Lower leg skin (tissue), 4 donors: ENCODE results near the gene SSPN. TPM values are rescaled to one million over a fixed set of nuclear protein-coding genes. Genes with fewer than 3 reads are reported as not detected.

Experiments used
- DNase-seq, 2 donors: peaks; one replicate each; pipeline ENCODE4 v3.0.0-alpha.2; 2019; ENCODE audit warnings: low spot score in 2 of 2
- H3K4me3 ChIP-seq: fragments of 200-600 bp; sonication (generic); 2 replicates; pipeline ENCODE4 v1.5.1; 2017; ENCODE audit warnings: mild to moderate bottlenecking, low read depth; ENCODE audit not compliant: poor library complexity, severe bottlenecking
- CTCF ChIP-seq, 3 donors: fragments of 450-650 bp; IDR thresholded peaks; one replicate each; pipeline ENCODE4 v1.5.1; 2016; ENCODE audit warnings: antibody characterized with exemption in 3 of 3, mild to moderate bottlenecking in 3 of 3, moderate library complexity in 2 of 3
- POLR2A ChIP-seq, 2 donors: fragments of 450-650 bp; IDR thresholded peaks; one replicate each; pipeline ENCODE4 v1.6.1; 2016 to 2017; ENCODE audit warnings: antibody characterized with exemption in 2 of 2, mild to moderate bottlenecking in 1 of 2, moderate library complexity in 1 of 2
- WGBS, 2 donors: methylation state at CpG; one replicate each; pipeline ENCODE4 v1.1.5; 2018; 5-methylcytosine and 5-hydroxymethylcytosine counted together
- intact Hi-C: fragments of 100-400 bp; cut with DNase I; formaldehyde crosslinking; loops from one replicate; pipeline ENCODE4 v1.15.0; 2023; ENCODE audit warnings: low total_unique reads
- total RNA-seq, 4 donors: library from RNA; depleted of rRNA; stranded (reverse); fragments of >200 nt; gene quantifications; one replicate each; pipeline ENCODE4 v1.1.0, GENCODE V29; 2016

SSPN gene
- total RNA-seq, 4 donors from 2014 or later = 4.5 to 14.1 (median 8.4) TPM

- no peak for DNase-seq
- no peak for TF ChIP-seq POLR2A (IDR thresholded peaks at IDR 0.05)
- no peak for TF ChIP-seq CTCF (IDR thresholded peaks at IDR 0.05)
- intact Hi-C loops = no loop called here
- no peak overlapping the region for H3K4me3 ChIP-seq
- 81 to 86% methylated on average over 5 of the region's 5 CpGs for WGBS, 2 donors
Observed at GRCh38 chr12:26224657-26225056, 29.3 kb downstream of the SSPN start.

- WGBS, 2 donors = 44 to 65% methylated on average over 10 of the region's 10 CpGs
- no peak for DNase-seq
- intact Hi-C loops = no loop called here
- no peak for TF ChIP-seq CTCF (IDR thresholded peaks at IDR 0.05)
- no peak for TF ChIP-seq POLR2A (IDR thresholded peaks at IDR 0.05)
- no peak overlapping the region for H3K4me3 ChIP-seq
Observed at GRCh38 chr12:26226122-26226521, 30.7 kb downstream of the SSPN start.

GRCh38 chr12:26226629-26227360, 31.4 kb downstream of the SSPN start:
- intact Hi-C loops = no loop called here
- DNase-seq = peak in 1 of 2 donors; percentile 88
- no peak overlapping the region for H3K4me3 ChIP-seq
- no peak for TF ChIP-seq CTCF (IDR thresholded peaks at IDR 0.05)
- no peak for TF ChIP-seq POLR2A (IDR thresholded peaks at IDR 0.05)
- 3 to 6% methylated on average over 37 to 43 of the region's 44 CpGs for WGBS, 2 donors

- DNase-seq = no peak
- intact Hi-C loops = no loop called here
- 46 to 57% methylated on average over 6 of the region's 6 CpGs for WGBS, 2 donors
- no peak overlapping the region for H3K4me3 ChIP-seq
- no peak for TF ChIP-seq CTCF (IDR thresholded peaks at IDR 0.05)
- TF ChIP-seq POLR2A (IDR thresholded peaks at IDR 0.05) = no peak
Observed at GRCh38 chr12:26227361-26227745, 32.0 kb downstream of the SSPN start.

- H3K4me3 ChIP-seq = no peak overlapping the region
- no peak for DNase-seq
- intact Hi-C loops = no loop called here
- 86 to 89% methylated on average over 4 of the region's 4 CpGs for WGBS, 2 donors
- TF ChIP-seq POLR2A (IDR thresholded peaks at IDR 0.05) = no peak
- no peak for TF ChIP-seq CTCF (IDR thresholded peaks at IDR 0.05)
Observed at GRCh38 chr12:26229910-26230309, 34.5 kb downstream of the SSPN start.

- no peak for DNase-seq
- intact Hi-C loops = no loop called here
- TF ChIP-seq CTCF (IDR thresholded peaks at IDR 0.05) = no peak
- TF ChIP-seq POLR2A (IDR thresholded peaks at IDR 0.05) = no peak
- 24 to 32% methylated on average over 4 of the region's 4 CpGs for WGBS, 2 donors
- no peak overlapping the region for H3K4me3 ChIP-seq
Observed at GRCh38 chr12:26231470-26231869, 36.1 kb downstream of the SSPN start.
